Astrocyte of the cerebellum (primary cell): ENCODE measurements around the gene ARF1.

Source experiments
- DNase-seq: peaks from one replicate; pipeline ENCODE4 v3.0.0-alpha.2; 2011; ENCODE audit warnings: low read depth
- H3K4me3 ChIP-seq: 2 replicates; pipeline ENCODE4 v1.5.1; 2011; ENCODE audit warnings: mild to moderate bottlenecking, low read depth, low read length, moderate library complexity
- CTCF ChIP-seq: IDR thresholded peaks from 2 replicates; pipeline ENCODE4 v1.5.1; 2012; ENCODE audit warnings: low read length, low read depth, moderate library complexity, mild to moderate bottlenecking; ENCODE audit errors: missing control alignments
- in situ Hi-C: cut with HindIII; loops from 2 replicates; pipeline ENCODE4 v1.10.0; 2017; ENCODE audit warnings: low sequenced_read_pairs

Gene ARF1

GRCh38 chr1:228105996-228106799 lies 23.7 kb downstream of the ARF1 start:
- no peak for DNase-seq
- no peak overlapping the region for H3K4me3 ChIP-seq
- TF ChIP-seq CTCF = no peak
- in situ Hi-C loops = loop anchor here (5.0 kb wide), 1 partner anchor 106 kb away; no protein-coding TSS in a partner anchor

GRCh38 chr1:228106800-228107054 lies 24.2 kb downstream of the ARF1 start:
- no peak for TF ChIP-seq CTCF
- no peak for DNase-seq
- no peak overlapping the region for H3K4me3 ChIP-seq
- in situ Hi-C loops = loop anchor here (5.0 kb wide), 1 partner anchor 106 kb away; no protein-coding TSS in a partner anchor

GRCh38 chr1:228107636-228108035 lies 25.1 kb downstream of the ARF1 start:
- in situ Hi-C loops = loop anchor here (5.0 kb wide), 1 partner anchor 105 kb away; no protein-coding TSS in a partner anchor
- DNase-seq = no peak
- no peak for TF ChIP-seq CTCF
- H3K4me3 ChIP-seq = no peak overlapping the region

- no peak for TF ChIP-seq CTCF
- in situ Hi-C loops = loop anchor here (5.0 kb wide), 1 partner anchor 104 kb away; no protein-coding TSS in a partner anchor
- H3K4me3 ChIP-seq = peak overlapping the region; percentile 84
- no peak for DNase-seq
Measured at GRCh38 chr1:228108055-228108690, 25.7 kb downstream of the ARF1 start.

GRCh38 chr1:228108742-228109072 lies 26.2 kb downstream of the ARF1 start:
- no peak for TF ChIP-seq CTCF
- no peak for DNase-seq
- peak overlapping the region; percentile 84 for H3K4me3 ChIP-seq
- in situ Hi-C loops = loop anchor here (5.0 kb wide), 1 partner anchor 104 kb away; no protein-coding TSS in a partner anchor

GRCh38 chr1:228109073-228109961 lies 26.8 kb downstream of the ARF1 start, which contains the start of gene MRPL55:
Gene MRPL55, minus strand, starts transcription at chr1:228109299. Its CDS starts 1,039 bp downstream, at chr1:228108260.
- in situ Hi-C loops = loop anchor here (5.0 kb wide), 1 partner anchor 103 kb away; no protein-coding TSS in a partner anchor
- no peak for TF ChIP-seq CTCF
- peak; percentile 87 for DNase-seq

More at GRCh38 chr1:228109073-228109961, 26.8 kb downstream of the ARF1 start, which contains the start of gene MRPL55:
- peak within 1 kb of the TSS; percentile 84 for H3K4me3 ChIP-seq
